ENCODE measurements around the gene HCK. TPM values are rescaled to one million over a fixed set of nuclear protein-coding genes. Genes with fewer than 3 reads are reported as not detected.

HCK gene
- total RNA-seq, 1 experiment from 2014 or later, result 1.3 TPM

DNA sequence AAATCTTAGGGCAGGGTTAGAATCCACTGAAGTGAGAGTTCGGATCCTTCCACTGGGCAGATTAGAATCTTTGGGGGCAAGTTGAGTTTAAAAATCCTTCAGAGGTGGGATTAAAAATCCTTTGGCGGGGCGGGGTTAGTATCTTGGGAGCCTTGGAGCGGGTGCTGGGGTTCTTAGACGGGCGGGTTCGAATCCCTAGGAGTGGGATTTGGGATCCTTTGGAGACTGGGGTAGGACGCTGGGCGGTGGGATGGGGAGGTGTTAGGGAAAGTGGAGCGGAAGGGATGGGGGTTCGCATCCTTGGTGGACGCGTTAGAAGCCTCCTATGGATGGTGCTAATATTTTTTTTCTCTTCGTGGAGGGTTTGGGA is 337 bp upstream of the HCK start:
- peak; percentile 6 for ATAC-seq
- H3K36me3 Mint-ChIP-seq, result no peaks in the 10 kb centered on the region

DNA sequence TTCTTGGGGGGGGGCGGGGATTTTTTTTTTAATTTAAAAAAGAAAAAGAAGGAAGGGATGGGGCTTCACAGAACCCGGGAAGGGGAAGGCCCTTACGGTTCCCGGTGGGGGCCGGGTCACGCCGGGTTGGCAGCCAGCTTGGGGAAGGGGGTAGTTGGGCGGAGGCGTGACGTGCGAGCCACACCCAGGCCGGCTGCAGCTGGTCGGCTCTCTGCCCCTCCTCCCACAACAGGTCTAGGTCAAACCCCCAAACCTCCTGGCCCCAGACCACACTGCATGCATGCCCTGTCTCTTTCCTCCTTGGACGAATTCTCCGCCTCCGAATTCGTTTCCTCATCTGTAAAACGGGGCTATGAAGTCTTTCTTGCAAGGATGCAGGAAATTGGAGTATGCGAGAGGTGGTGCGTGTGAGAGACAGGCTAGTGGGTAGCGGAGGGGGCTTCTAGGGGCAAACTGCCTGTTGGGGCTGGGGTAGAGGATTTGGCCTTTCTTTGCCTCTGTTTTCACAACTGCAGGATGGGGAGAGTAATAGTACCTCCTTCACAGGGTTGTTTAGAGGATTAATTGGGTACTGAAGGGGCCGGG is 828 bp downstream of the HCK start:
- TF ChIP-seq IRF2 (CRISPR knock-in tag; IDR thresholded peaks at IDR 0.05; ENCODE audit: borderline replicate concordance, low read depth) (no peak), ETV6 (CRISPR knock-in tag; IDR thresholded peaks at IDR 0.05) (no peak), FOXK1 (CRISPR knock-in tag; IDR thresholded peaks at IDR 0.05) (no peak), RORB (CRISPR knock-in tag; IDR thresholded peaks at IDR 0.05) (no peak), FOXJ3 (CRISPR knock-in tag; IDR thresholded peaks at IDR 0.05; ENCODE audit: borderline replicate concordance) (no peak), SMAD3 (CRISPR knock-in tag; IDR thresholded peaks at IDR 0.05; ENCODE audit: borderline replicate concordance) (no peak), ESRRA (CRISPR knock-in tag; IDR thresholded peaks at IDR 0.05; ENCODE audit: borderline replicate concordance) (no peak), NR2C2 (CRISPR knock-in tag; IDR thresholded peaks at IDR 0.05) (no peak), JUN (CRISPR knock-in tag; IDR thresholded peaks at IDR 0.05) (no peak), TP53 (CRISPR knock-in tag; IDR thresholded peaks at IDR 0.05) (no peak), TCF7 (CRISPR knock-in tag; IDR thresholded peaks at IDR 0.05; ENCODE audit: low read depth) (no peak), NR3C1 (CRISPR knock-in tag; conservative IDR thresholded peaks at IDR 0.05; ENCODE audit: low read depth) (no peak), PRRX2 (CRISPR knock-in tag; IDR thresholded peaks at IDR 0.05) (no peak), TEAD4 (CRISPR knock-in tag; IDR thresholded peaks at IDR 0.05) (no peak), TEAD1 (CRISPR knock-in tag; IDR thresholded peaks at IDR 0.05) (no peak)
- TF ChIP-seq, protein P1, sequence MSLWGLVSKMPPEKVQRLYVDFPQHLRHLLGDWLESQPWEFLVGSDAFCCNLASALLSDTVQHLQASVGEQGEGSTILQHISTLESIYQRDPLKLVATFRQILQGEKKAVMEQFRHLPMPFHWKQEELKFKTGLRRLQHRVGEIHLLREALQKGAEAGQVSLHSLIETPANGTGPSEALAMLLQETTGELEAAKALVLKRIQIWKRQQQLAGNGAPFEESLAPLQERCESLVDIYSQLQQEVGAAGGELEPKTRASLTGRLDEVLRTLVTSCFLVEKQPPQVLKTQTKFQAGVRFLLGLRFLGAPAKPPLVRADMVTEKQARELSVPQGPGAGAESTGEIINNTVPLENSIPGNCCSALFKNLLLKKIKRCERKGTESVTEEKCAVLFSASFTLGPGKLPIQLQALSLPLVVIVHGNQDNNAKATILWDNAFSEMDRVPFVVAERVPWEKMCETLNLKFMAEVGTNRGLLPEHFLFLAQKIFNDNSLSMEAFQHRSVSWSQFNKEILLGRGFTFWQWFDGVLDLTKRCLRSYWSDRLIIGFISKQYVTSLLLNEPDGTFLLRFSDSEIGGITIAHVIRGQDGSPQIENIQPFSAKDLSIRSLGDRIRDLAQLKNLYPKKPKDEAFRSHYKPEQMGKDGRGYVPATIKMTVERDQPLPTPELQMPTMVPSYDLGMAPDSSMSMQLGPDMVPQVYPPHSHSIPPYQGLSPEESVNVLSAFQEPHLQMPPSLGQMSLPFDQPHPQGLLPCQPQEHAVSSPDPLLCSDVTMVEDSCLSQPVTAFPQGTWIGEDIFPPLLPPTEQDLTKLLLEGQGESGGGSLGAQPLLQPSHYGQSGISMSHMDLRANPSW (CRISPR knock-in tag; conservative IDR thresholded peaks at IDR 0.05; ENCODE audit: low read depth), result no peak
- TF ChIP-seq, protein P2, sequence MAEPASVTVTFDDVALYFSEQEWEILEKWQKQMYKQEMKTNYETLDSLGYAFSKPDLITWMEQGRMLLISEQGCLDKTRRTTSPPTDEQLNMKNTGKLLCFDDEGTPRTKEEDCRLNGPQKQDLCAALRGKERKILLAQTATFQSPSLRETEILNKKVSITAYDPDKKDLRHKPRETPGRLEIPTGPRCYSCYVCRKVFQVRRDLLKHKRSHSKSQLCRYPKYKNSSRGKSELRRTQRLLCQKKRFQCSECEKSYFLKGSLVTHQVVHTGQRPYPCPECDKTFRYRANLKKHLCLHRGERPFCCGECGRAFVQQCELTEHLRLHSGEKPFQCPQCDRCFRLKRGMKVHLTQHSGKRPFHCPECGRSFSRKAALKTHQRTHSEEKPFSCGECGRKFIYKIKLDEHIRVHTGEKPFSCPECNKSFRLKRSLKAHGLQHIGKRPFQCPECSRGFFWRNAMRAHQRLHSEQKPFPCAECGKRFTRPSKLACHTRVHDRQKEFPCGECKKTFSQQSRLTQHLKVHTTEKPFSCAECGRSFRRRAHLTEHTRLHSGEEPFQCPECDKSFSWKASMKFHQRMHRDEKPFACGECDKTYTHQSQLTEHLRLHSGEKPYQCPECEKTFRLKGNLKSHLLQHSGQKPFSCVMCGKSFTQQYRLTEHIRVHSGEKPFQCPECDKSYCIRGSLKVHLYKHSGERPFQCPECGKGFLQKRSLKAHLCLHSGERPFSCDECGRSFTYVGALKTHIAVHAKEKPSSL (CRISPR knock-in tag; conservative IDR thresholded peaks at IDR 0.05), result no peak
- Mint-ChIP-seq H3K9me3 (no peaks in the 10 kb centered on the region), H3K27ac (no peak overlapping the region), H3K27me3 (ENCODE audit: low read depth) (peaks cover 64% of the 10 kb centered on the region), H3K4me1 (peaks cover 17% of the 10 kb centered on the region), H3K4me3 (peak overlapping the region; percentile 85), H3K36me3 (no peaks in the 10 kb centered on the region)
- DNase-seq (ENCODE audit: low spot score) (peak; percentile 65), ATAC-seq (peak; percentile 73)
- POLR2A ChIA-PET, result interaction anchor here (1.0 kb wide), 1 partner anchor 56 kb away, joined by 3 read pairs; the partner anchor contains the start of gene TM9SF4
- CTCF ChIA-PET, result interaction anchor here (0.5 to 1.8 kb wide), 8 partner anchors 21 to 593 kb away, joined by 3 to 10 read pairs (median 3); no protein-coding TSS in a partner anchor

More for the DNA sequence above, 337 bp upstream of the HCK start:
- peak overlapping the region; percentile 85 for H3K4me3 Mint-ChIP-seq
- CTCF ChIA-PET, result interaction anchor here (0.6 to 2.1 kb wide), 5 partner anchors 17 to 40 kb away, joined by 3 to 9 read pairs (median 3); no protein-coding TSS in a partner anchor
- POLR2A ChIA-PET, result interaction anchor here (0.8 to 1.0 kb wide), 2 partner anchors 15 to 58 kb away, joined by 3 read pairs; partner anchors contain the start of gene TM9SF4
- peaks cover 17% of the 10 kb centered on the region for H3K4me1 Mint-ChIP-seq
- no peaks in the 10 kb centered on the region for H3K9me3 Mint-ChIP-seq
- DNase-seq (ENCODE audit: low spot score), result no peak
- TF ChIP-seq FOXK1 (CRISPR knock-in tag; IDR thresholded peaks at IDR 0.05) (no peak), ZNF671 (CRISPR knock-in tag; IDR thresholded peaks at IDR 0.05) (no peak), ZNF232 (CRISPR knock-in tag; IDR thresholded peaks at IDR 0.05) (no peak), JAZF1 (CRISPR knock-in tag; IDR thresholded peaks at IDR 0.05) (no peak)
- TF ChIP-seq, protein P3, sequence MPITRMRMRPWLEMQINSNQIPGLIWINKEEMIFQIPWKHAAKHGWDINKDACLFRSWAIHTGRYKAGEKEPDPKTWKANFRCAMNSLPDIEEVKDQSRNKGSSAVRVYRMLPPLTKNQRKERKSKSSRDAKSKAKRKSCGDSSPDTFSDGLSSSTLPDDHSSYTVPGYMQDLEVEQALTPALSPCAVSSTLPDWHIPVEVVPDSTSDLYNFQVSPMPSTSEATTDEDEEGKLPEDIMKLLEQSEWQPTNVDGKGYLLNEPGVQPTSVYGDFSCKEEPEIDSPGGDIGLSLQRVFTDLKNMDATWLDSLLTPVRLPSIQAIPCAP (CRISPR knock-in tag; IDR thresholded peaks at IDR 0.05), result no peak
- TF ChIP-seq, protein P4, sequence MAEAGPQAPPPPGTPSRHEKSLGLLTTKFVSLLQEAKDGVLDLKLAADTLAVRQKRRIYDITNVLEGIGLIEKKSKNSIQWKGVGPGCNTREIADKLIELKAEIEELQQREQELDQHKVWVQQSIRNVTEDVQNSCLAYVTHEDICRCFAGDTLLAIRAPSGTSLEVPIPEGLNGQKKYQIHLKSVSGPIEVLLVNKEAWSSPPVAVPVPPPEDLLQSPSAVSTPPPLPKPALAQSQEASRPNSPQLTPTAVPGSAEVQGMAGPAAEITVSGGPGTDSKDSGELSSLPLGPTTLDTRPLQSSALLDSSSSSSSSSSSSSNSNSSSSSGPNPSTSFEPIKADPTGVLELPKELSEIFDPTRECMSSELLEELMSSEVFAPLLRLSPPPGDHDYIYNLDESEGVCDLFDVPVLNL (CRISPR knock-in tag; IDR thresholded peaks at IDR 0.05; ENCODE audit: borderline replicate concordance, low read depth), result no peak
- TF ChIP-seq, protein P5, sequence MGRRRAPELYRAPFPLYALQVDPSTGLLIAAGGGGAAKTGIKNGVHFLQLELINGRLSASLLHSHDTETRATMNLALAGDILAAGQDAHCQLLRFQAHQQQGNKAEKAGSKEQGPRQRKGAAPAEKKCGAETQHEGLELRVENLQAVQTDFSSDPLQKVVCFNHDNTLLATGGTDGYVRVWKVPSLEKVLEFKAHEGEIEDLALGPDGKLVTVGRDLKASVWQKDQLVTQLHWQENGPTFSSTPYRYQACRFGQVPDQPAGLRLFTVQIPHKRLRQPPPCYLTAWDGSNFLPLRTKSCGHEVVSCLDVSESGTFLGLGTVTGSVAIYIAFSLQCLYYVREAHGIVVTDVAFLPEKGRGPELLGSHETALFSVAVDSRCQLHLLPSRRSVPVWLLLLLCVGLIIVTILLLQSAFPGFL (CRISPR knock-in tag; IDR thresholded peaks at IDR 0.05; ENCODE audit: borderline replicate concordance), result no peak
- peaks cover 69% of the 10 kb centered on the region for H3K27me3 Mint-ChIP-seq (ENCODE audit: low read depth)
- H3K27ac Mint-ChIP-seq, result no peak overlapping the region

Measured in WTC11 (cell line).